B cell (primary cell): ENCODE measurements around the gene POU6F1. TPM values are rescaled to one million over a fixed set of nuclear protein-coding genes. Genes with fewer than 3 reads are reported as not detected.
"Not testable (repeated sequence)": the region's sequence is repeated elsewhere in the genome, so short reads cannot be mapped to it uniquely, and the experiment has no call there.

Experiments used
- ATAC-seq: fragments of 200-7000 bp; cut with Tn5 transposase; one replicate; pipeline ENCODE4 v1.10.0; 2021; ENCODE audit warnings: low read depth, mild to moderate bottlenecking, moderate number of reproducible peaks, moderate library complexity
- CTCF ChIA-PET: fragments of 350-600 bp; sonication (Branson Sonifier 250); formaldehyde crosslinking; loops from one replicate; lab custom pipeline; 2021; ENCODE audit warnings: antibody characterized with exemption, inconsistent platforms; lab: Charles Lee
- POLR2A ChIA-PET: fragments of 350-600 bp; sonication (Branson Sonifier 250); formaldehyde crosslinking; loops from one replicate; lab custom pipeline; 2021; ENCODE audit warnings: antibody characterized with exemption; lab: Charles Lee
- DNase-seq: peaks from one replicate; pipeline ENCODE4 v3.0.0; 2013
- H2AFZ ChIP-seq: 2 replicates; pipeline ENCODE4 v1.6.1; 2012; ENCODE audit warnings: mild to moderate bottlenecking, low read depth, low read length; ENCODE audit not compliant: insufficient read depth, poor library complexity, severe bottlenecking
- H3K27ac ChIP-seq, 2 donors: 1 replicate in 1 of 2; 2 replicates in 1 of 2; pipeline ENCODE4 v1.5.1; 2012 to 2013; ENCODE audit warnings: low read length in 2 of 2, mild to moderate bottlenecking in 2 of 2, moderate library complexity in 1 of 2
- H3K27me3 ChIP-seq, 4 experiments: fragments of 200-600 bp in 1 of 4; sonication (generic) in 1 of 4; replicated peaks in 1 of 4; 1 replicate in 2 of 4; 2 replicates in 2 of 4; pipeline versions ENCODE4 v1.6.1 to v1.7.0; 2013 to 2016; ENCODE audit warnings: low read length in 3 of 4, mild to moderate bottlenecking in 2 of 4, mixed read lengths in 1 of 4, moderate library complexity in 1 of 4; ENCODE audit not compliant: insufficient read depth in 4 of 4, control insufficient read depth in 3 of 4; ENCODE audit errors: control extremely low read depth in 1 of 4
- H3K36me3 ChIP-seq, 2 experiments: replicated peaks in 1 of 2; 1 replicate in 1 of 2; 2 replicates in 1 of 2; pipeline versions ENCODE4 v1.6.1 to v1.7.1; 2013; ENCODE audit warnings: low read length in 1 of 2; ENCODE audit not compliant: insufficient read depth in 2 of 2, control insufficient read depth in 1 of 2; ENCODE audit errors: control extremely low read depth in 1 of 2, extremely low read depth in 1 of 2
- H3K4me1 ChIP-seq, 2 donors: fragments of 200-600 bp in 1 of 2; sonication (generic) in 1 of 2; 1 replicate in 1 of 2; 2 replicates in 1 of 2; pipeline versions ENCODE4 v1.5.1 to v1.6.1; 2013 to 2017; ENCODE audit warnings: low read length in 2 of 2; ENCODE audit not compliant: control insufficient read depth in 2 of 2, insufficient read depth in 2 of 2
- H3K4me2 ChIP-seq: replicated peaks from 2 replicates; pipeline ENCODE3; 2012; ENCODE audit warnings: mild to moderate bottlenecking, low read depth, low read length; ENCODE audit not compliant: poor library complexity, severe bottlenecking
- H3K4me3 ChIP-seq, 5 experiments: fragments of 200-600 bp in 1 of 5; sonication (generic) in 1 of 5; 1 replicate in 3 of 5; 2 replicates in 2 of 5; pipeline versions ENCODE4 v1.5.1 to v1.7.0; 2011 to 2016; ENCODE audit warnings: low read length in 4 of 5, mild to moderate bottlenecking in 4 of 5, low read depth in 2 of 5, control low read depth in 1 of 5, moderate library complexity in 1 of 5; ENCODE audit not compliant: insufficient read depth in 1 of 5; ENCODE audit errors: control extremely low read depth in 1 of 5, extremely low read depth in 1 of 5
- H3K79me2 ChIP-seq: fragments of 200-600 bp; sonication (generic); one replicate; pipeline ENCODE4 v1.6.0; 2016; ENCODE audit warnings: low read length; ENCODE audit not compliant: control insufficient read depth, insufficient read depth
- H3K9ac ChIP-seq: fragments of 200-600 bp; sonication (generic); 2 replicates; pipeline ENCODE4 v1.6.1; 2017; ENCODE audit warnings: mild to moderate bottlenecking, low read length, moderate library complexity
- H3K9me3 ChIP-seq, 3 donors: one replicate each; pipeline versions ENCODE4 v1.6.1 to v1.7.1; 2013; ENCODE audit warnings: low read length in 2 of 3; ENCODE audit not compliant: control insufficient read depth in 2 of 3, insufficient read depth in 1 of 3; ENCODE audit errors: control extremely low read depth in 1 of 3
- H4K20me1 ChIP-seq: 2 replicates; pipeline ENCODE4 v1.6.0; 2012; ENCODE audit warnings: mild to moderate bottlenecking, low read length; ENCODE audit not compliant: insufficient read depth, control insufficient read depth, poor library complexity, severe bottlenecking
- H3K27ac Mint-ChIP-seq: one replicate; pipeline ENCODE4 v1.8.0; 2021; ENCODE audit warnings: mixed read lengths
- H3K27me3 Mint-ChIP-seq: one replicate; pipeline ENCODE4 v1.8.0; 2021; ENCODE audit warnings: mixed read lengths
- H3K4me1 Mint-ChIP-seq: one replicate; pipeline ENCODE4 v1.8.0; 2021; ENCODE audit warnings: mixed read lengths
- H3K4me3 Mint-ChIP-seq: one replicate; pipeline ENCODE4 v1.8.0; 2021; ENCODE audit warnings: mixed read lengths
- H3K9me3 Mint-ChIP-seq: one replicate; pipeline ENCODE4 v1.8.0; 2022; ENCODE audit warnings: mixed read lengths; ENCODE audit not compliant: insufficient read depth
- EZH2 ChIP-seq: IDR thresholded peaks from 2 replicates; pipeline ENCODE4 v1.6.1; 2012; ENCODE audit warnings: borderline replicate concordance, low read depth, mild to moderate bottlenecking, moderate library complexity, low read length; ENCODE audit not compliant: insufficient read depth, poor library complexity, severe bottlenecking
- WGBS: methylation state at CpG from one replicate; pipeline ENCODE4 v1.1.5; 2013; ENCODE audit warnings: missing lambda C conversion rate; ENCODE audit not compliant: insufficient coverage; 5-methylcytosine and 5-hydroxymethylcytosine counted together
- intact Hi-C: fragments of 100-400 bp; cut with micrococcal nuclease; formaldehyde crosslinking; loops from one replicate; pipeline ENCODE4 v1.10.0; 2022
- polyA plus RNA-seq: library from polyadenylated mRNA; depleted of rRNA; stranded (reverse); fragments of >200 nt; gene quantifications from 2 replicates; pipeline ENCODE4 v1.2.3, GENCODE V29; 2012
- total RNA-seq, 2 donors: library from RNA; stranded (reverse); fragments of 120-200 nt in 1 of 2; gene quantifications; 1 replicate in 1 of 2; 2 replicates in 1 of 2; pipeline versions ENCODE4 v1.2.3 to v1.2.4, GENCODE V29; 2013 to 2022
- TF ChIP-seq, protein P1 (sequence below): fragments of 200-600 bp; IDR thresholded peaks from one replicate; pipeline ENCODE4 v1.8.0; 2022; ENCODE audit warnings: antibody characterized with exemption, mild to moderate bottlenecking

POU6F1 gene
- total and polyA plus RNA-seq, 2 donors (not counting 1 experiment from before 2014, with no cell fraction given) = 27.7 to 62.6 TPM

DNA sequence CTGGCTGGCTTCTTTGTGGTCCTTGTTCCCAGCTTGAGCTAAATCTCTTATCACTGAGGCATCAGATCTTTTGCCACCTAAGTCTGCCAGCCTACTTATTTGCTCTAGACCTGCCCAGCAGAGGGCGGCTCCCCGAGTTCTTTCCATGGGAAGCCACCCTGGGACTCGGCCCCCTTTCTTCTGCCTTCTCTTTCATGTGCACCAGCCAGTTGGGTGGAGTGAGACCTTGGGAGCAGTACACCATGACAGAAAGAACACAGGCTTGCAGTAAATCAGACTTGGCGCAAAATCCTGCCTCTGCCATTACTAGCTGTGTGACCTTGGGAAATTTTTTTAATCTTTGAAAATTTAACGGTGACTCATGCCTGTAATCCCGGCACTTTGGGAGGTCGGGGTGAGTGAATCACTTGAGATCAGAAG lies 44.9 kb upstream of the POU6F1 start:
- Histone ChIP-seq H2AFZ (no peak overlapping the region), H3K9ac (no peak overlapping the region), H3K27ac (no peak overlapping the region), H3K9me3 (peaks cover 0 to 2% (median 0%) of the 10 kb centered on the region in 3 donors), H4K20me1 (no peaks in the 10 kb centered on the region), H3K4me2 (no peak overlapping the region), H3K36me3 (no peaks in the 10 kb centered on the region), H3K27me3 (no peaks in the 10 kb centered on the region), H3K4me1 (peaks cover 0 to 5% of the 10 kb centered on the region in 2 donors), H3K4me3 (no peak overlapping the region), H3K79me2 (peaks cover 22% of the 10 kb centered on the region)
- Mint-ChIP-seq H3K9me3 (no peaks in the 10 kb centered on the region), H3K4me1 (peaks cover 16% of the 10 kb centered on the region), H3K27ac (no peak overlapping the region), H3K27me3 (no peaks in the 10 kb centered on the region), H3K4me3 (no peak overlapping the region)
- peak; percentile 45 for ATAC-seq
- peak; percentile 58 for DNase-seq
- CTCF ChIA-PET = interaction anchor here (0.6 to 4.6 kb wide), 17 partner anchors 11 to 1814 kb away, joined by 3 to 64 read pairs (median 5); partner anchors contain the start of gene POU6F1
- 100% methylated on average over 1 of the region's 7 CpGs for WGBS
- POLR2A ChIA-PET = no interaction called here
- no peak for TF ChIP-seq EZH2
- TF ChIP-seq, protein P1, sequence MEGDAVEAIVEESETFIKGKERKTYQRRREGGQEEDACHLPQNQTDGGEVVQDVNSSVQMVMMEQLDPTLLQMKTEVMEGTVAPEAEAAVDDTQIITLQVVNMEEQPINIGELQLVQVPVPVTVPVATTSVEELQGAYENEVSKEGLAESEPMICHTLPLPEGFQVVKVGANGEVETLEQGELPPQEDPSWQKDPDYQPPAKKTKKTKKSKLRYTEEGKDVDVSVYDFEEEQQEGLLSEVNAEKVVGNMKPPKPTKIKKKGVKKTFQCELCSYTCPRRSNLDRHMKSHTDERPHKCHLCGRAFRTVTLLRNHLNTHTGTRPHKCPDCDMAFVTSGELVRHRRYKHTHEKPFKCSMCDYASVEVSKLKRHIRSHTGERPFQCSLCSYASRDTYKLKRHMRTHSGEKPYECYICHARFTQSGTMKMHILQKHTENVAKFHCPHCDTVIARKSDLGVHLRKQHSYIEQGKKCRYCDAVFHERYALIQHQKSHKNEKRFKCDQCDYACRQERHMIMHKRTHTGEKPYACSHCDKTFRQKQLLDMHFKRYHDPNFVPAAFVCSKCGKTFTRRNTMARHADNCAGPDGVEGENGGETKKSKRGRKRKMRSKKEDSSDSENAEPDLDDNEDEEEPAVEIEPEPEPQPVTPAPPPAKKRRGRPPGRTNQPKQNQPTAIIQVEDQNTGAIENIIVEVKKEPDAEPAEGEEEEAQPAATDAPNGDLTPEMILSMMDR = peak; percentile 41
- intact Hi-C loops = loop anchor here (1.0 kb wide), 1 partner anchor 79 kb away; no protein-coding TSS in a partner anchor

- H3K27ac ChIP-seq, H3K4me1 Mint-ChIP-seq, H3K9me3 Mint-ChIP-seq, H3K4me1 ChIP-seq, H2AFZ ChIP-seq, DNase-seq, H3K27me3 ChIP-seq, H3K4me2 ChIP-seq, intact Hi-C loops, H3K27ac Mint-ChIP-seq, H3K9me3 ChIP-seq, H3K9ac ChIP-seq, H3K27me3 Mint-ChIP-seq, H4K20me1 ChIP-seq, ATAC-seq, H3K36me3 ChIP-seq, H3K4me3 Mint-ChIP-seq, H3K4me3 ChIP-seq: not testable (repeated sequence)
- ChIA-PET CTCF (interaction anchor here (0.7 to 1.4 kb wide), 2 partner anchors 12 to 81 kb away, joined by 3 to 5 read pairs; no protein-coding TSS in a partner anchor), POLR2A (interaction anchor here (0.6 kb wide), 1 partner anchor 55 kb away, joined by 3 read pairs; no protein-coding TSS in a partner anchor)
- peaks cover 22% of the 10 kb centered on the region for H3K79me2 ChIP-seq
- 83% methylated on average over 1 of the region's 1 CpG for WGBS
Observed at GRCh38 chr12:51259600-51259999, 41.7 kb upstream of the POU6F1 start.
